ENCODE measurements around the gene DNAJC15.
A peak's percentile ranks its signal among the peaks of the same experiment; 100 is the strongest.
"Not testable (repeated sequence)": the region's sequence is repeated elsewhere in the genome, so short reads cannot be mapped to it uniquely, and the experiment has no call there.

The DNAJC15 gene

DNA sequence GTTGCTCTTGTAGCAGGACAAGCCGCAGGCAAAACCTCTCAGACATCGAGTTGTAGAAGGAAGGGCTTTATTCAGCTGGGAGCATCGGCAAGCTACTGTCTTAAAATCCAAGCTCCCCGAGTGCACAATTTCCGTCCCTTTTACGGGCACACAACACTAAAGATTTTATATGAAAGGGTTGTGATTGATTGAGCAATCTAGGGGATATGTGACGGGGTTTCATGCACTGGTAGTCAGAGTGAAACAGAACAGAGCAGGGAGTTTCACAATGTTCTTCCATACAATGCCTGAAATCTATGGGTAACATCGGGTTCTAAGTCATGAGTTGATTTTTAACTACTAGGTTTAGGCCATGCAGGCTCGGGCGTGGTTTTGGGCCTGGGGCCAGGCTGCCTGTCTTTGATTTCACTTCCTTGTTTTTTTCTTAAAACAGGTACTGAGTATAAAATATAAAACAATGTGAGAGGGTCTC is 22.0 kb downstream of the DNAJC15 start:
- DNase-seq (ENCODE audit: low spot score): not testable (repeated sequence)

DNA sequence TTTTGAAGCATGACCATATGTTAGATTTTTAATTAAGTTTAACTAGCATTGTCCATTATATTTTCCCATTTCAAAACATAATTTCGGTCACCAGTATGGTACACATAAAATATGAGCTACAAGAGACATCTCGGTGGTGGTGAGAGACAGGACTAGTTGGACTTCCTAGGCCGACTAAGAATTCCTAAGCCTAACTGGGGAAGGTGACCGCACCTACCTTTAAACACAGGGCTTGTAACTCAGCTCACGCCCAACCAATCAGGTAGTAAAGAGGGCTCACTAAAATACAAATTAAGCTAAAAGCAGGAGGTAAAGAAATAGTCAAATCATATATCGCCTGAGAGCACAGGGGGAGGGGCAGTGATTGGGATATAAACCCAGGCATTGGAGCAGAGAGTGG is 22.9 kb downstream of the DNAJC15 start:
- no peak for DNase-seq (ENCODE audit: low spot score)

DNA sequence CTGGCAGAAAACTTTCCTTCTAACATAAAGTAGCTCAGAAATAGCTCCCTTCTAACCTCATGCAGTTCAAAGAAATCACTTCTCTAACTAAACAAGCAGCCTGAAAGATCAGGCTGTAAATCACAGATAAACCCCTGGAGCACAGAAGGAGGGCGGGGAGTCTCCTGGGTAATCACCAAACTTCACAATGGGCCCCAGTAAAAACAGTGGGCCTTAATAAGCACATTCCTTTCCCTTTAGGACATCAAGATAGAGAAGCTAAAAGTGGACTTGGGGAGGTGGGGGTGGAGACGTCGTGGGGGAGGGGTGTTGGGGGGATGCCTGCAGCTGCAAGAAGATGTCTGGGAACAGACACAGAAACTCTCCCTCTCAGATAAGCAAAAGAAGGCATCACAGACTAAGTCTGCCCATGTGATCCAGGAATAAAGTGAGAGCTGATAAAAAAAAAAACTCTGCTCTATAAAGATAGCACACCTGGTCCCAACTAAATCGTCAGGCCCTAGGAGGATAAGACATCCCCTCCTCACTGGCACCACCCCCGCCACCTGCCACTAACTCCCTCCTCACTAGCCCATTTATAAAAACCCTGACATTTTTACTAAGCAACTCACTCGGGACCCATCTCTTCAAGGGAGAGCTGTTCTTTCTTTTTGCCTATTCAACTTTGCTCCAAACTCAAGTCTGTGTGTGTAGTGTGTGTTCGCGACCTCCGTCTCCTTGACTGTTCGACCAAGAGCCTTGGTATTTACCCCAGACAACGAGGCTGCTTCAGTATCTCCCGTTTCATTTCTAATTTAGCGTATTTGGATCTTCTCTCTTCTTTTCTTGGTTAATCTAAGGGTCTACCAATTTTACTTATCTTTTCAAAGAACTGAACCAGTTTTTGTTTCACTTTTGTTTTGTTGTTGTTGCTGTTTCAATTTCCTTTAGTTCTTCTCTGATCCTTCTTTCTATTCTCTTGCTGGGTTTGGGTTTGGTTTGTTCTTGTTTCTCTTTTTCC is 31.7 kb downstream of the DNAJC15 start:
- DNase-seq (ENCODE audit: low spot score): no peak

DNA sequence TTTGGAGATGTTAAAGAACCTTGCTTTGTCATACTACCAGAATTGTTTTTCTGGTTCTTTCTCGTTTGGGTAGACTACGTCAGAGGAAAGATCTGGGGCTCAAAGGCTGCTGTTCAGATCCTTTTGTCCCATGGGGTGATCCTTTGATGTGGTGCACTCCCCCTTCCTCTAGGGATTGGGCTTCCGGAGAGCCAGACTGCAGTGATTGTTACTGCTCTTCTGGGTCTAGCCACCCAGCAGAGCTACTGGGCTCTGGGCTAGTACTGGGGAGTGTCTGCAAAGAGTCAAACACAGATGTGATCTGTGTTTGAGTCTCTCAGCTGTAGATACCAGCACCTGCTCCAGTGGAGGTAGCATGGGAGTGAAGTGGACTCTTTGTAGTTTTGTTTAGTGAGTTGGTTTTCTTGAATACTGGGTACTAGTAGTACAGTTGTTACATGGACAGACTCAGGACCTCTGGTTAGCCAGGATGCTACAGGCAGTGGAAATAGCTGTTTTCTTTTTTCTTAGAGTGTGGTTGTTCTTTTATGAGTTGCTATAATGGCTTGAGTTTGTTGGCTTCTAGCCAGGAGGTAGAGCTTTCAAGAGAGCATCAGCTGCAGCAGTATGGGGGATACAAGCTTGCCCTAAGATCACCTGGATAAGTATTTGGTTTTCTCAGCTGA is 34.4 kb downstream of the DNAJC15 start:
- no peak for DNase-seq (ENCODE audit: low spot score)

DNA sequence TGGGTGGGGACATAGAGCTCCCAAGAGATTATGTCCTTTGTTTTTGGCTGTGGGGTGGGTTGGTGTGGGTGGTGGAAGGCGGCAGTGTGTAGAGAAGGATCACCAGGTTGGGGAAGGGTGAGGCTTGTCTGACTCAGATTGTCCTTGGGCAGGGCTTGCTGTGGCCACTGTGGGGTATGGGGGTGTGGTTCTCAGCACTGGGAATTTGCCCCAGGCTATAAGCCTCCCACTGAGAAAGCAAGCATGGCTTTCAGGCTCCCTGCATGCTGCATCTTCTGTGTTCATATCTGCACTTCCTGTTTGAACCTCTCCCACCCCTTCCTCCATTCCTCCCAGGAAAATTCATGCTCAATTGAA is 34.9 kb downstream of the DNAJC15 start:
- no peak for DNase-seq (ENCODE audit: low spot score)

DNA sequence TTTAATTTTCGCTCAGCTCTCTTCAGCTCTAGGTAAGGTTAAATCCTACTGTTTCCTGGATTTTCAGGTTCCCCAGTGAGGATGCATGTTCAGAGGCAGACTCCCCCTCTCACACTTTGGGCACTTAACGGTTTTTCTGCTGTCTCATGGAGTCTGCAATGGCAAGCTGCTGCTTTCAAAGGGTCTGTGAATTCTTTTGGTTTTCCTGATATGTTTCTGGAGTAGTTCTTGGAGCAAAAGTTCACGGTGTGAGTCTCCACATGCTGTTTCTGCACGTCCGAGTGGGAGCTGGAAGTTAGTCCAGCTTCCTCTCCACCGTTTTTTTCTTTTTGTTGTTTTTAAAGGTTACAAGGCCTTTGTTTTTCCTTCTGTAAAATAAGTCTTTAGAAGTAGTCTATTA is 35.4 kb downstream of the DNAJC15 start:
- DNase-seq (ENCODE audit: low spot score): no peak

DNA sequence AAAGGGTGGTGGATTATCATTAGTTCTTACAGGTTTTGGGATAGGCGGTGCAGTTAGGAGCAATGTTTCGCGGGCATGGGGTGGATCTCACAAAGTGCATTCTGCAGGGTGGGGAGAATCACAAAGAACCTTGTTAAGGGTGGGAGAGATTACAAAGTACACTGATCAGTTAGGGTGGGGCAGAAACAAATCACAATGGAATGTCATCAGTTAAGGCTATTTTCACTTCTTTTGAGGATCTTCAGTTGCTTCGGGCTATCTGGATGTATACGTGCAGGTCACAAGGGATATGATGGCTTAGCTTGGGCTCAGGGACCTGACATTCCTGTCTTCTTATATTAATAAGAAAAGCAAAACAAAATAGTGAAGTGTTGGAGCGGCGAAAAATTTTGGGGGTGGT is 36.4 kb downstream of the DNAJC15 start:
- not testable (repeated sequence) for DNase-seq (ENCODE audit: low spot score)

DNA sequence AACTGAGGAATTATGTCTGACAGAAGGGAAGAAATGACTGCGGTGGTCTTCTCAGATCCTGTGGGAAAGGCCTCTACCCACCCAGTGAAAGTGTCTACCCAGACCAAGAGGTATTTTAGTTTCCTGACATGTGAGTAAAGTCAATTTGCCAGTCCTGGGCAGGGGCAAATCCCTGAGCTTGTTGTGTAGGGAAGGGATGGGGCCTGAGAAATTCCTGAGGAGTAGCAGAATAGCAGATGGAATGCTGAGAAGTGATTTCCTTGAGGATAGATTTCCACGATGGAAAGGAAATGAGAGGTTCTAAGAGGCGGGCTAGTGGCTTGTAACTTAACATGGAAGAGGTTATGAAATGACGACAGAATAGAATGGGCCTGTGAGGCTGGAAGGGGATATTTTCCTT is 37.4 kb downstream of the DNAJC15 start:
- not testable (repeated sequence) for DNase-seq (ENCODE audit: low spot score)

DNA sequence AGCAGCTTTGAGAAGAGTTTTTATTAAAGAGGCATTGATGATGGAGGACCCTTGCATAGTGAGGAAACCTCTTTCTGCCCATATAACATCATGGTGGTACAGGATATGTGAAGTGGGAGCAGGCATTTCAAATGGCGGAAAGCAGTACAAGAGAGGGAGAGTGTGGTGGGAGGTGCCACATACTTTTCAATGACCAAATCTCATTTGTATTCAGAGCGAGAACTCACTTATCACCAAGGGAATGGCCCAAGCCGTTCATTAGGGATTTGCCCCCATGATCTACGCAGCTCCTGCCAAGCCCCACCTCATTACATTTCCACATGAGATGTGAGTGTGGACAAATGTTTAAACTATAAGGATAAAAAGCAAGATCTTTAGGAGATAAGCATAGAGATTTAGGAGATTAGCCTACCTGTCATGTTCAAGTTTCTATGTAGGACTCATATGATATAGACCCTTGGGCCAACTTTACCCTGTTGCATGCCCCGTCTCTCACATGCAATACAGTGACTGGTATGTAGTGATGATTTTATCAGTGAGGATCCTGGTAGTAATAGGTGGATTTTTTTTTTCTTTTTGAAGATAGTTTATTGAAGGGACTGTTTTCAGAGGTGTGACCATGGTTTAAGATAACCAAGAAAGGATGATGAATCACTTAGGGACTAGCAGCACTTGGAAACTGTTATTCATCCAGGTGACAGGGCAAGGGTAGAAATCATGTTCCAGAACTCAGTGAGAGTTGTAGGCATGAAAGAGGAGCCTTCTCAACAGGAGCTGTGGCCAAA is 38.3 kb downstream of the DNAJC15 start:
- DNase-seq (ENCODE audit: low spot score): no peak

DNA sequence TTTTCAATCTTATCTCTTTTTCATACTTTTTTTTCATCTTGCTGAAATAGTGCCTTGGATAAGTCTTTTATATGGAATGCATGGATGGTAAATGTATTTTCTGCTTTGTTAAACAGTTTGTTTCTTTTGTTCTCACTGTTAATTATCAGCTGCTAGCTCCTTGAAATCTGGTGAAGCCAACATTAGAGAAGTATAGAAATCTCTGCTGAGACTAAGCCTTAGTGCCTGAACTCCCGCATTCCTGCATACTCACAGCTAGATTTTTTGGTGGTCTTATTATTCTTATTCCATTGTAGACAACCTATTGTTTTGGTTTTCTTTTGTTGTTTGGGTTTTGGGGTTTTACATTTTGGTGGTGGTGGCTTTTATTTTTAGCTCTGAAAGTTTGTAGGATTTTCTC is 48.4 kb downstream of the DNAJC15 start:
- no peak for DNase-seq (ENCODE audit: low spot score)

DNA sequence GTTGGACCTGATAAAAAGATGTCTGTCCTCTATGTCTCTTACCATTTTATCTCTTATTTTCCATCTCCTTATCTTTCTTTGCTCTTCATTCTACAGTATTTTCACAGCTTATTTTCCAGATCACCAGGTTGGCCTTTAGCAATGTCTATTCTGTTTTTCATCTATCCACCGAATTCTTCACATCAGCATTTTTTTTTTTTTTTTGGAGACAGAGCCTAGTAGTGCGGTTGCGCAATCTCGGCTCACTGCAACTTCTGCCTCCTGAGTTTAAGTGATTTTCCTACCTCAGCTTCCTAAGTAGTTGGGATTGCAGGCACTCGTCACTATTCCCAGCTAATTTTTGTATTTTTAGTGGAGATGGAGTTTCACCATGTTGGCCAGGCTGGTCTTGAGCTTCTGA is 49.0 kb downstream of the DNAJC15 start:
- no peak for DNase-seq (ENCODE audit: low spot score)

DNA sequence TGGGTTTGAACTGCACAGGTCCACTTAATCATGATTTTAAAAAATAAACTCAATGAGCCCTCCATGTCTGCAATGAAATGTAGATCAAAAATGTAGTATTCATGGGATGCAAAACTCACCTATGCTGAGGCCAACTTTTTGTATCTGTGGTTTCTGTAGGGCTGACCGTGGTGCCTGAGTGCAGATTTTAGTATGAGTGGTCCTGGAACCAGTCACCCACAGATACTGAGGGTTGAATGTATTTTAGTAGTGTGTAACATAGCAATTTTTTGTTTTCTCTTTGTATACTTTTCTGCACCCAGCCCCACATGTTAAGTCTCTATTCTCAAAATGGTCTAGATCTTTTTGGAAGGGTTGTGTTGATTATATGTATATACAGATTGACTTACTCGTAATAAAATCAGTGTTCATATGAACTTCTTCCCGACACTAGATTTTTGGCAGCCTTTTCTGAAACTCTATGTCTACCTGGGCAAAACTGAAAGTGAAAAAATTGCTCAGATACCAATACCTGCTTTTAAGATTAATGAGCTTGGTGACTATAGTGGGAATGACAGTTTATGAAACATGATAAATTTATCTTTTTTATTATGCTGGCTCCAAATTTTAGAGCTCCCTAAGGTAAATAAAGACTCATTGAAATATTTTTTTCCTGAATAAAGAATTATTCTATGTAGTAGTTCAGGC is 51.6 kb downstream of the DNAJC15 start:
- no peak for DNase-seq (ENCODE audit: low spot score)

DNA sequence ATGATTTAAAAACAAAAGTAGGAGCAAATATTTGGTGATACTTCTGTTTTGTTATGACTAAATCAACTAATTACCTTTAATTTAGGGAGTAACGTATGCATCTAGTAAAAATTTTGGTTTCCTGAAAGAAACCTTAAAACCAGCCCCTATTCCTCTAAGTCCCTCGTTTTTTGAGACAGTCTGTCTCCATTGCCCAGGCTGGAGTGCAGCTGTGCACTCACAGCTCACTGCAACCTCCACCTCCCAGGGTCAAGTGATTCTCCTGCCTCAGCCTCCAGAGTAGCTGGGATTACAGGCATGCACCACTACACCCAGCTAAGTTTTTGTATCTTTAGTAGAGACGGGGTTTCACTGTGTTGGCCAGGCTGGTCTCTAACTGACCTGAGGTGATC is 52.1 kb downstream of the DNAJC15 start:
- DNase-seq (ENCODE audit: low spot score): not testable (repeated sequence)

DNA sequence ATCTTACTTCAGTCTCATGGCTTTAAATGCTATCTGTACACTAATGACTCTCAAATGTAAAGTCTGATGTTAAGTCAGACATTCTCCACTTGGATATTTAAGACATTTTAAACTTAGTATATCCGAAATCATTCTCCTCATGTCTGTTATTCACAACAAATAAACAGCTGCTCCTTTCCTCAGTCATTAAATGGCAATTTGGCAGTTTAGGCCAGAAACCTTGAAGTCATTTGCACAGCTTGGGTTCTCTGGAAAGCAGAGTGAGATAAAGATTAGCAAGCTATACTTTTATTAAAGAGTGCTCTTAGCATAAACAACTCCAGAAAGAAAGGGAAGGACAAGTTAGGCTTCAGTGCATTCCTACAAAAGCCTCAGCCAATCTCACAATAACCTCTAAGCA is 53.7 kb downstream of the DNAJC15 start:
- DNase-seq (ENCODE audit: low spot score): no peak

DNA sequence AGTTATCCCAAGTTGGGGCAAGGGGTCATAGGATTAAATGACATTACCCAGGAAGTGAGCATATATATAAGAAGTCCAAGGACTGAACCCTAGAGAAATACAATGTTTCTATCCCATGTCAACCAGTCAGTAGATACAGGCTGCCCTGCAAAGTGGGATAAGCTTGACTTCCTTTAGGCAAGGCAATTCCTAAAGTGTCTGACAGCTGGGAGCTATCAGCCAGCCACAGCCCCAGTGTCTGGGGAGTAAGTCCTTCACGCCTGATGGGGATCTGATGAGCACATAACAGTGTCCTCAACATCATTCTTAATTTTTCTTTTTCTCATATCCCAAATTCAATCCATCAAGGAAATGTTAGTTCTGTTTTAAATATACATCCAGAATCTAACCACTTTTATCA is 54.1 kb downstream of the DNAJC15 start:
- DNase-seq (ENCODE audit: low spot score): no peak

DNA sequence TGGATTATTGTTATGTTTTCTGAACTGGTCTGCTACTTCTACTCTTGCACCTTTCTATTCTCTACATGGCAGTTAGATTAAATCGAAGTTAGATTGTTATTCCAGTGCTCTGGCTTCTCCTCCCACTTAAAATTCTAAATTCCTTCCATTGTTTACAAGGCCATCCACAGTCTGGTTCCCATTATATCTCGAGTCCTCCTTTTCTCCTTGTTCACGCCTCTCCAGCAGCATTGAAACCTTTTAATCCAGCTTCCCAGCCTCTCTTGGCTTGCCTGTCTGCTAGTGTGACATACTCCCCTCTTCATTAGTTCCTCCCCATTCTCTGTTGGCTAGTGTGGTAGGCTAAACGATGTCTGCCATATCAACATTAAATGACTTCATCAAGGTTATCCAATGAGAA is 54.5 kb downstream of the DNAJC15 start:
- DNase-seq (ENCODE audit: low spot score): no peak

DNA sequence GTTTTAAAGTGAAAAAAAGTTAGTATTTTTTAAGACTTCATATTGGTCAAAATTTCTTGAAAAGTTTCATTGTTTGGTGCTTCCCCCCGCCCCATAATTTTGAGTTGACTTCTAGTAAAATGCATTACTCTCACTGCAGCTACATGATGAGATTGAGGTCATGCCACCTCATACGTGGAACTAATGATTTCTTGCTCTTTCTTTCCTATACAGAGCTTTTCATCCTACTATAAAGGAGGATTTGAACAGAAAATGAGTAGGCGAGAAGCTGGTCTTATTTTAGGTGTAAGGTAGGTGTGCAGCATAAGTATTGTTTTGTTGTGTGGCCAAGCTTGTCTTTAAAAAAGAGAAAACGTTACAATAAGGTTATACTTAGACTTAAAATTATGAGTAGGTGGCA is 55.0 kb downstream of the DNAJC15 start:
- no peak for DNase-seq (ENCODE audit: low spot score)

DNA sequence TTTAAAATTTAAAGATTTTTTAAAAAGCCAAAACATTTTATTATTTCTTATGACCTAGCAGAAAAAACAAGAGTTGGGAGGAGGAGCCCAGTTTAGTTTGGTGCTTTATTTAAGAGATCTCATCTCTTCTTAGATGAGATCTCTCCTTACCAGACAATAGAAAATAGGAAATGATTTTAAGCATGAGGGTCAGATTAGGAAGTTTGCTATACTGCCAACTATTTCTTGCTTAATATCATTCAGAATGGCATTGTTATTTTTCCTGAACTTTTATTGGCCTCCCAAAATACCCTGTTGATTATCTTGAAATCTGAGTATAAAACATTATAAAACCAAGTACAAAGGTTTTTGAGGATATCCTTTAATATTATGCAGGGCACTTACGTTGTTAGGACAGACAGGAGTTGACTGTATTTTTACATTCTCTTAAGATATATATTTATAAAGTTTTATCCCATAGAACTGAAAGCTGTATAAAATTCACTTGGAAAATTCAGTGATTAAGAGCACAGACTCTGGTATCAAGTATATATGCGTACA is 56.1 kb downstream of the DNAJC15 start:
- DNase-seq (ENCODE audit: low spot score): no peak

DNA sequence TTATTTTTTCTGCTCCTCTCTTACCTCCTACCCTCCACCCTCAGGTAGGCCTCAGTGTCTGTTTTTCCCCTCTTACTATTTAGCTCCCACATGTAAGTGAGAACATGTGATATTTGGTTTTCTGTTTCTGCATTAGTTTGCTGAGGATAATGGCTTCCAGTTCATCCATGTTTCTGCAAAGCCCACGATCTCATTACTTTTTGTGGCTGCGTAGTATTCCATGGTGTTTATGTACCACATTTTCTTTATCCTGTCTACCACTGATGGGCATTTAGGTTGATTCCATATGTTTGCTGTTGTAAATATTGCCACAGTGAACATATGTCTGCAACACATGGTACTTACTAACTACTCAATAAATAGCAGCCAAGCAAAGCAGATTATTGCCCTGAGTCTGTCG is 56.8 kb downstream of the DNAJC15 start:
- DNase-seq (ENCODE audit: low spot score): no peak

DNA sequence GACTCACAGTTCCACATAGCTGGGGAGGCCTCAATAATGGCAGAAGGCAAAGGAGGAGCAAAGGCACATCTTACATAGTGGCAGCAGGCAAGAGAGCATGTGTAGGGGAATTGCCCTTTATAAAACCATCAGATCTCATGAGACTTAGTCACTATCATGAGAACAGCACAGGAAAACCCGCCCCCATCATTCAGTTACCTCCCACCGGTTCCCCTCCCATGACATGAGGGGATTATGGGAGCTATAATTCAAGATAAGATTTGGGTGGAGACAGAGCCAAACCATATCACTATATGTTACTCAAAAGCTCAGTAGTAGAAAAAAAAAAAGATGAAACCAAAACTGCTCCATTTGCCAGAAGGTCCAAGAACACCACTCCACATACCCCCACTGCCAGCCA is 58.5 kb downstream of the DNAJC15 start:
- no peak for DNase-seq (ENCODE audit: low spot score)

DNA sequence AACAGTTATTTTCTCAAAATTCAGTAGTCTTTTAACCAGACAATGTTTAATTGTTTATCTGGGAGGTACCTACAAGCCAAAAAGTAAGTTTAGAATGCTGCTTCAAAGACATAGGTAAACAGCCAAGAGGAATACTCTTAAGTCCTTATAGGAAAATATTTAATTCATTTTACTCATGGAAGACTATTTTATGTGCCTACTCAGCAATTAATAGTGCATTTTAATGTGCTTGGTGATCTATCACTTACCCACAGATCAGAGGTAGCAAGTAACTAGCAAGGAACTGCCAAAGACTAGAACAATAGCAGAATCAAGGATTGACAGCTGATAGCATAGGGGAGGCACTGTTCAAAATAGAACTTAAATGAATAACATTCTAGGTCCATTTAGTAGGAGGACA is 60.4 kb downstream of the DNAJC15 start:
- DNase-seq (ENCODE audit: low spot score): no peak

DNA sequence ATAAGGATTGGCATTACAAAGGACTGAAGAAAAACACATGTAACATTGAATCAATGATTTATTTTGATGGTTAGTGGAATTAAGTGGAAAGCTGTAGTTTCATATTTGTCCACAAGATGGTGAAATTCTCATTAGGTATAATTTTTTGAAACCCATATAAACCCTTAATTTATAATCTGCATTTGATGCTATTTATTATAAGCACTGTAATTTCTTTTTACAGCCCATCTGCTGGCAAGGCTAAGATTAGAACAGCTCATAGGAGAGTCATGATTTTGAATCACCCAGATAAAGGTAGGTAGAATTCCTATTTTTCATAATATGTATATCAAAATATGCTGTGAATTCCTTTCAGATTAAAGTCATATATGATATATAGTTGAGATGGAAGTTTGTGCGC is 62.2 kb downstream of the DNAJC15 start:
- peak; percentile 4 for DNase-seq (ENCODE audit: low spot score)

Data from HuH-7.5 (cell line).